Activated CD4-positive, alpha-beta T cell treated with anti-CD3 and anti-CD28 coated beads, Interleukin-2, amount 10 ng/mL, durations not matched to agents 7 days and 5 days (primary cell): ENCODE data around the gene RGS17. TPM values are rescaled to one million over a fixed set of nuclear protein-coding genes. Genes with fewer than 3 reads are reported as not detected.
A peak's percentile ranks its signal among the peaks of the same experiment; 100 is the strongest.

Source experiments
- CTCF ChIA-PET: fragments of 350-600 bp; sonication (Branson Sonifier 250); formaldehyde crosslinking; loops from one replicate; lab custom pipeline; 2021; ENCODE audit warnings: antibody characterized with exemption; lab: Charles Lee
- POLR2A ChIA-PET: fragments of 350-600 bp; sonication (Branson Sonifier 250); formaldehyde crosslinking; loops from one replicate; lab custom pipeline; 2021; ENCODE audit warnings: antibody characterized with exemption; lab: Charles Lee
- DNase-seq: peaks from one replicate; pipeline ENCODE4 v3.0.0-alpha.2; 2020
- H3K27ac Mint-ChIP-seq: one replicate; pipeline ENCODE4 v1.8.0; 2021; ENCODE audit warnings: mild to moderate bottlenecking, moderate library complexity, mixed read lengths
- H3K27me3 Mint-ChIP-seq: one replicate; pipeline ENCODE4 v1.8.0; 2021; ENCODE audit warnings: mixed read lengths
- H3K36me3 Mint-ChIP-seq: one replicate; pipeline ENCODE4 v1.8.0; 2021; ENCODE audit warnings: low read depth, mixed read lengths
- H3K4me1 Mint-ChIP-seq: one replicate; pipeline ENCODE4 v1.8.0; 2021; ENCODE audit warnings: mixed read lengths
- H3K4me3 Mint-ChIP-seq: one replicate; pipeline ENCODE4 v1.8.0; 2021; ENCODE audit warnings: mild to moderate bottlenecking, moderate library complexity, mixed read lengths
- H3K9me3 Mint-ChIP-seq: one replicate; pipeline ENCODE4 v1.8.0; 2021; ENCODE audit warnings: mixed read lengths
- total RNA-seq, 2 experiments: library from RNA; stranded (reverse); gene quantifications; one replicate each; pipeline ENCODE4 v1.2.3, GENCODE V29; 2021

RGS17 gene
- total RNA-seq = not detected

GRCh38 chr6:153131037-153131981 is at the start of gene RGS17:
Gene RGS17, minus strand, starts transcription at chr6:153131282. Its CDS starts 87,264 bp downstream, at chr6:153044018.
- H3K27ac Mint-ChIP-seq = no peak within 1 kb of the TSS
- peak; percentile 27 for DNase-seq
- H3K36me3 Mint-ChIP-seq = no peaks in the 10 kb centered on the region
- CTCF ChIA-PET = no interaction called here
- H3K9me3 Mint-ChIP-seq = no peaks in the 10 kb centered on the region
- peaks cover 45% of the 10 kb centered on the region for H3K27me3 Mint-ChIP-seq
- peaks cover 10% of the 10 kb centered on the region for H3K4me1 Mint-ChIP-seq
- POLR2A ChIA-PET = no interaction called here
- peak within 1 kb of the TSS; percentile 69 for H3K4me3 Mint-ChIP-seq

GRCh38 chr6:153172815-153173214 is 41.7 kb upstream of the RGS17 start:
- H3K36me3 Mint-ChIP-seq = no peaks in the 10 kb centered on the region
- no peak for DNase-seq
- no peaks in the 10 kb centered on the region for H3K27me3 Mint-ChIP-seq
- CTCF ChIA-PET = no interaction called here
- POLR2A ChIA-PET = no interaction called here
- H3K27ac Mint-ChIP-seq = no peak overlapping the region
- H3K9me3 Mint-ChIP-seq = no peaks in the 10 kb centered on the region
- no peak overlapping the region for H3K4me3 Mint-ChIP-seq
- no peaks in the 10 kb centered on the region for H3K4me1 Mint-ChIP-seq

GRCh38 chr6:153170511-153170910 is 39.4 kb upstream of the RGS17 start:
- no peaks in the 10 kb centered on the region for H3K36me3 Mint-ChIP-seq
- H3K9me3 Mint-ChIP-seq = no peaks in the 10 kb centered on the region
- H3K4me3 Mint-ChIP-seq = no peak overlapping the region

GRCh38 chr6:153167907-153168306 is 36.8 kb upstream of the RGS17 start:
- Mint-ChIP-seq H3K27me3 (no peaks in the 10 kb centered on the region), H3K4me3 (no peak overlapping the region), H3K27ac (no peak overlapping the region), H3K9me3 (no peaks in the 10 kb centered on the region), H3K4me1 (no peaks in the 10 kb centered on the region), H3K36me3 (no peaks in the 10 kb centered on the region)
- CTCF ChIA-PET = no interaction called here
- DNase-seq = no peak
- POLR2A ChIA-PET = no interaction called here

More at GRCh38 chr6:153170511-153170910, 39.4 kb upstream of the RGS17 start:
- ChIA-PET CTCF (no interaction called here), POLR2A (no interaction called here)
- Mint-ChIP-seq H3K27ac (no peak overlapping the region), H3K4me1 (no peaks in the 10 kb centered on the region), H3K27me3 (no peaks in the 10 kb centered on the region)
- no peak for DNase-seq

GRCh38 chr6:153167061-153167891 is 36.2 kb upstream of the RGS17 start:
- Mint-ChIP-seq H3K4me3 (no peak overlapping the region), H3K36me3 (no peaks in the 10 kb centered on the region), H3K4me1 (no peaks in the 10 kb centered on the region), H3K27me3 (no peaks in the 10 kb centered on the region), H3K9me3 (no peaks in the 10 kb centered on the region), H3K27ac (no peak overlapping the region)
- DNase-seq = no peak
- ChIA-PET POLR2A (no interaction called here), CTCF (no interaction called here)

- Mint-ChIP-seq H3K36me3 (no peaks in the 10 kb centered on the region), H3K27ac (no peak overlapping the region), H3K27me3 (no peaks in the 10 kb centered on the region), H3K4me3 (no peak overlapping the region), H3K9me3 (no peaks in the 10 kb centered on the region), H3K4me1 (no peaks in the 10 kb centered on the region)
- ChIA-PET CTCF (no interaction called here), POLR2A (no interaction called here)
- DNase-seq = no peak
These were observed 31.6 kb upstream of the RGS17 start for GRCh38 chr6:153162646-153163045.

GRCh38 chr6:153162172-153162571 is 31.1 kb upstream of the RGS17 start:
- no peak overlapping the region for H3K4me3 Mint-ChIP-seq
- no peaks in the 10 kb centered on the region for H3K4me1 Mint-ChIP-seq
- H3K27me3 Mint-ChIP-seq = no peaks in the 10 kb centered on the region
- no peaks in the 10 kb centered on the region for H3K36me3 Mint-ChIP-seq
- no peak overlapping the region for H3K27ac Mint-ChIP-seq
- CTCF ChIA-PET = no interaction called here
- POLR2A ChIA-PET = no interaction called here
- no peak for DNase-seq
- H3K9me3 Mint-ChIP-seq = no peaks in the 10 kb centered on the region

GRCh38 chr6:153160221-153160620 is 29.1 kb upstream of the RGS17 start:
- ChIA-PET POLR2A (no interaction called here), CTCF (no interaction called here)
- DNase-seq = no peak
- no peaks in the 10 kb centered on the region for H3K9me3 Mint-ChIP-seq
- H3K4me1 Mint-ChIP-seq = no peaks in the 10 kb centered on the region
- no peaks in the 10 kb centered on the region for H3K36me3 Mint-ChIP-seq
- H3K4me3 Mint-ChIP-seq = no peak overlapping the region
- H3K27me3 Mint-ChIP-seq = no peaks in the 10 kb centered on the region
- H3K27ac Mint-ChIP-seq = no peak overlapping the region

GRCh38 chr6:153150752-153151440 is 19.8 kb upstream of the RGS17 start:
- no peak for DNase-seq
- Mint-ChIP-seq H3K27me3 (no peaks in the 10 kb centered on the region), H3K36me3 (no peaks in the 10 kb centered on the region), H3K4me1 (no peaks in the 10 kb centered on the region), H3K27ac (no peak overlapping the region), H3K9me3 (no peaks in the 10 kb centered on the region), H3K4me3 (no peak overlapping the region)
- POLR2A ChIA-PET = no interaction called here
- CTCF ChIA-PET = no interaction called here

GRCh38 chr6:153150371-153150751 is 19.3 kb upstream of the RGS17 start:
- H3K36me3 Mint-ChIP-seq = no peaks in the 10 kb centered on the region
- H3K27me3 Mint-ChIP-seq = no peaks in the 10 kb centered on the region
- no peak overlapping the region for H3K27ac Mint-ChIP-seq
- no peaks in the 10 kb centered on the region for H3K9me3 Mint-ChIP-seq
- H3K4me3 Mint-ChIP-seq = no peak overlapping the region
- CTCF ChIA-PET = no interaction called here
- no peak for DNase-seq
- no peaks in the 10 kb centered on the region for H3K4me1 Mint-ChIP-seq
- POLR2A ChIA-PET = no interaction called here

- Mint-ChIP-seq H3K4me1 (no peaks in the 10 kb centered on the region), H3K9me3 (no peaks in the 10 kb centered on the region), H3K27ac (no peak overlapping the region), H3K27me3 (no peaks in the 10 kb centered on the region), H3K4me3 (no peak overlapping the region), H3K36me3 (no peaks in the 10 kb centered on the region)
- ChIA-PET CTCF (no interaction called here), POLR2A (no interaction called here)
- DNase-seq = no peak
These were observed 18.8 kb upstream of the RGS17 start for GRCh38 chr6:153149891-153150290.

- Mint-ChIP-seq H3K4me3 (no peak overlapping the region), H3K9me3 (no peaks in the 10 kb centered on the region), H3K36me3 (no peaks in the 10 kb centered on the region), H3K4me1 (no peaks in the 10 kb centered on the region), H3K27me3 (no peaks in the 10 kb centered on the region), H3K27ac (no peak overlapping the region)
- POLR2A ChIA-PET = no interaction called here
- CTCF ChIA-PET = no interaction called here
- no peak for DNase-seq
These were observed 15.3 kb upstream of the RGS17 start for GRCh38 chr6:153146413-153146812.

GRCh38 chr6:153145591-153145990 is 14.5 kb upstream of the RGS17 start:
- Mint-ChIP-seq H3K36me3 (no peaks in the 10 kb centered on the region), H3K27me3 (no peaks in the 10 kb centered on the region), H3K4me3 (no peak overlapping the region), H3K4me1 (no peaks in the 10 kb centered on the region), H3K27ac (no peak overlapping the region), H3K9me3 (no peaks in the 10 kb centered on the region)
- ChIA-PET POLR2A (no interaction called here), CTCF (no interaction called here)
- DNase-seq = no peak
